Mesenchymal stem cell (in vitro differentiated cells and primary cell): ENCODE data around the gene DLL1.

Experiments used
- DNase-seq: peaks from one replicate; pipeline ENCODE4 v3.0.0-alpha.2; 2013
- H2AFZ ChIP-seq: one replicate; pipeline ENCODE4 v1.6.1; 2013; ENCODE audit warnings: low read depth, mild to moderate bottlenecking, control low read depth, inconsistent platforms, low read length, moderate library complexity
- H2AK5ac ChIP-seq: 2 replicates; pipeline ENCODE4 v1.6.1; 2013; ENCODE audit warnings: low read length, moderate library complexity, mild to moderate bottlenecking, inconsistent platforms; ENCODE audit not compliant: severe bottlenecking
- H2BK120ac ChIP-seq: one replicate; pipeline ENCODE4 v1.6.1; 2013; ENCODE audit warnings: low read depth, mild to moderate bottlenecking, inconsistent platforms, low read length, moderate library complexity
- H2BK12ac ChIP-seq, 2 experiments: one replicate each; pipeline ENCODE4 v1.6.1; 2013; ENCODE audit warnings: inconsistent platforms in 2 of 2, low read length in 2 of 2, mild to moderate bottlenecking in 2 of 2, moderate library complexity in 2 of 2, control low read depth in 1 of 2
- H2BK15ac ChIP-seq: one replicate; pipeline ENCODE4 v1.6.1; 2013; ENCODE audit warnings: mild to moderate bottlenecking, low read depth, inconsistent platforms; ENCODE audit not compliant: poor library complexity, severe bottlenecking
- H2BK5ac ChIP-seq: 2 replicates; pipeline ENCODE4 v1.6.1; 2013; ENCODE audit warnings: low read depth, mild to moderate bottlenecking, low read length, control low read depth, inconsistent platforms; ENCODE audit not compliant: poor library complexity, severe bottlenecking
- H3K14ac ChIP-seq, 2 experiments: one replicate each; pipeline ENCODE4 v1.6.1; 2013; ENCODE audit warnings: inconsistent platforms in 2 of 2, low read length in 2 of 2, control low read depth in 1 of 2, mild to moderate bottlenecking in 1 of 2, moderate library complexity in 1 of 2
- H3K18ac ChIP-seq, 2 experiments: one replicate each; pipeline ENCODE4 v1.6.1; 2013; ENCODE audit warnings: inconsistent platforms in 2 of 2, low read length in 2 of 2, control low read depth in 1 of 2, low read depth in 1 of 2, mild to moderate bottlenecking in 1 of 2
- H3K23ac ChIP-seq, 2 experiments: one replicate each; pipeline ENCODE4 v1.6.1; 2013; ENCODE audit warnings: inconsistent platforms in 2 of 2, low read length in 2 of 2, mild to moderate bottlenecking in 2 of 2, moderate library complexity in 2 of 2, control low read depth in 1 of 2
- H3K27ac ChIP-seq: 2 replicates; pipeline ENCODE4 v1.5.1; 2013; ENCODE audit warnings: mild to moderate bottlenecking, moderate library complexity, low read length, control low read depth, inconsistent platforms; ENCODE audit not compliant: poor library complexity, severe bottlenecking
- H3K27me3 ChIP-seq, 2 experiments: 2 replicates each; pipeline versions ENCODE4 v1.6.1 to v1.7.0; 2013; ENCODE audit warnings: low read length in 2 of 2, mild to moderate bottlenecking in 2 of 2, moderate library complexity in 2 of 2, control low read depth in 1 of 2, inconsistent platforms in 1 of 2; ENCODE audit not compliant: control insufficient read depth in 1 of 2, insufficient read depth in 1 of 2
- H3K36me3 ChIP-seq, 2 experiments: 2 replicates each; pipeline versions ENCODE4 v1.6.1 to v1.7.0; 2013; ENCODE audit warnings: low read length in 2 of 2, control low read depth in 1 of 2, inconsistent platforms in 1 of 2, low read depth in 1 of 2, mild to moderate bottlenecking in 1 of 2; ENCODE audit not compliant: insufficient read depth in 2 of 2, control insufficient read depth in 1 of 2
- H3K4ac ChIP-seq, 2 experiments: one replicate each; pipeline ENCODE4 v1.6.1; 2013; ENCODE audit warnings: inconsistent platforms in 2 of 2, low read length in 2 of 2, mild to moderate bottlenecking in 2 of 2, moderate library complexity in 2 of 2, control low read depth in 1 of 2, low read depth in 1 of 2
- H3K4me1 ChIP-seq: 2 replicates; pipeline ENCODE4 v1.6.1; 2013; ENCODE audit warnings: low read depth, low read length, control low read depth; ENCODE audit not compliant: control insufficient read depth, insufficient read depth
- H3K4me2 ChIP-seq: 2 replicates; pipeline ENCODE4 v1.6.1; 2013; ENCODE audit warnings: low read length, mild to moderate bottlenecking, inconsistent platforms; ENCODE audit not compliant: poor library complexity, severe bottlenecking
- H3K4me3 ChIP-seq, 2 experiments: 2 replicates each; pipeline versions ENCODE4 v1.5.1 to v1.7.0; 2013; ENCODE audit warnings: low read length in 2 of 2, mild to moderate bottlenecking in 2 of 2, control low read depth in 1 of 2, low read depth in 1 of 2; ENCODE audit not compliant: insufficient read depth in 1 of 2
- H3K79me1 ChIP-seq: replicated peaks from 2 replicates; pipeline ENCODE4 v1.6.1; 2013; ENCODE audit warnings: mild to moderate bottlenecking, control low read depth, low read length, inconsistent platforms; ENCODE audit not compliant: poor library complexity, severe bottlenecking
- H3K9ac ChIP-seq: 2 replicates; pipeline ENCODE4 v1.7.0; 2013; ENCODE audit warnings: mild to moderate bottlenecking, low read length, moderate library complexity
- H3K9me3 ChIP-seq: 2 replicates; pipeline ENCODE4 v1.7.0; 2013; ENCODE audit warnings: mild to moderate bottlenecking, low read length; ENCODE audit not compliant: control insufficient read depth
- H4K8ac ChIP-seq: one replicate; pipeline ENCODE4 v1.6.1; 2013; ENCODE audit warnings: inconsistent platforms, mild to moderate bottlenecking, low read length, moderate library complexity
- H4K91ac ChIP-seq: one replicate; pipeline ENCODE4 v1.6.1; 2013; ENCODE audit warnings: mild to moderate bottlenecking, low read length, inconsistent platforms
- WGBS: methylation state at CpG from one replicate; pipeline ENCODE4 v1.1.7; 2013; ENCODE audit warnings: mixed read lengths; 5-methylcytosine and 5-hydroxymethylcytosine counted together

The DLL1 gene

GRCh38 chr6:170271771-170272314 lies 19.0 kb downstream of the DLL1 start:
- Histone ChIP-seq H2BK12ac (no peak overlapping the region), H2BK15ac (no peak overlapping the region), H3K14ac (no peak overlapping the region), H3K27ac (no peak overlapping the region), H3K4me1 (peaks cover 7% of the 10 kb centered on the region), H4K91ac (no peak overlapping the region), H3K23ac (no peak overlapping the region), H3K4me3 (no peak overlapping the region), H2AFZ (no peak overlapping the region), H3K79me1 (no peaks in the 10 kb centered on the region), H2BK5ac (no peak overlapping the region), H3K36me3 (no peaks in the 10 kb centered on the region), H2AK5ac (no peak overlapping the region), H3K18ac (no peak overlapping the region), H2BK120ac (no peak overlapping the region), H3K4me2 (no peak overlapping the region), H3K4ac (no peak overlapping the region), H3K9ac (no peak overlapping the region), H3K9me3 (no peaks in the 10 kb centered on the region), H4K8ac (no peak overlapping the region), H3K27me3 (peaks cover 29 to 46% of the 10 kb centered on the region in 2 experiments)
- no peak for DNase-seq
- 93% methylated on average over 31 of the region's 32 CpGs for WGBS

- H3K14ac ChIP-seq: no peak overlapping the region
- H4K91ac ChIP-seq: no peak overlapping the region
- H3K79me1 ChIP-seq: no peaks in the 10 kb centered on the region
- H2BK15ac ChIP-seq: no peak overlapping the region
- H3K23ac ChIP-seq: no peak overlapping the region
- no peak overlapping the region for H2AFZ ChIP-seq
- 88% methylated on average over 19 of the region's 19 CpGs for WGBS
- DNase-seq: no peak
- no peaks in the 10 kb centered on the region for H3K9me3 ChIP-seq
- no peak overlapping the region for H3K4ac ChIP-seq
- H3K27ac ChIP-seq: no peak overlapping the region
- no peak overlapping the region for H4K8ac ChIP-seq
- H3K4me1 ChIP-seq: peaks cover 7% of the 10 kb centered on the region
- no peak overlapping the region for H3K4me3 ChIP-seq
- no peak overlapping the region for H3K18ac ChIP-seq
- no peak overlapping the region for H2BK120ac ChIP-seq
- H3K36me3 ChIP-seq: no peaks in the 10 kb centered on the region
- H2AK5ac ChIP-seq: no peak overlapping the region
- no peak overlapping the region for H2BK5ac ChIP-seq
- H3K4me2 ChIP-seq: no peak overlapping the region
- H3K27me3 ChIP-seq: peaks cover 22 to 46% of the 10 kb centered on the region in 2 experiments
- H2BK12ac ChIP-seq: no peak overlapping the region
- H3K9ac ChIP-seq: no peak overlapping the region
These were observed 19.8 kb downstream of the DLL1 start for GRCh38 chr6:170270984-170271593.

- Histone ChIP-seq H3K14ac (no peak overlapping the region), H3K79me1 (no peaks in the 10 kb centered on the region), H2BK120ac (no peak overlapping the region), H3K9me3 (no peaks in the 10 kb centered on the region), H3K4me2 (peak overlapping the region; percentile 3), H3K18ac (no peak overlapping the region), H4K91ac (no peak overlapping the region), H3K9ac (no peak overlapping the region), H2BK15ac (no peak overlapping the region), H2BK5ac (no peak overlapping the region), H3K4ac (no peak overlapping the region), H4K8ac (no peak overlapping the region), H2BK12ac (no peak overlapping the region), H3K36me3 (no peaks in the 10 kb centered on the region), H3K4me3 (no peak overlapping the region), H3K27me3 (peaks cover 17 to 47% of the 10 kb centered on the region in 2 experiments), H3K23ac (no peak overlapping the region), H3K4me1 (peaks cover 7% of the 10 kb centered on the region), H2AK5ac (no peak overlapping the region), H3K27ac (no peak overlapping the region), H2AFZ (no peak overlapping the region)
- WGBS: 86% methylated on average over 16 of the region's 17 CpGs
- DNase-seq: no peak
These were observed 20.9 kb downstream of the DLL1 start for GRCh38 chr6:170269846-170270541.

DNA sequence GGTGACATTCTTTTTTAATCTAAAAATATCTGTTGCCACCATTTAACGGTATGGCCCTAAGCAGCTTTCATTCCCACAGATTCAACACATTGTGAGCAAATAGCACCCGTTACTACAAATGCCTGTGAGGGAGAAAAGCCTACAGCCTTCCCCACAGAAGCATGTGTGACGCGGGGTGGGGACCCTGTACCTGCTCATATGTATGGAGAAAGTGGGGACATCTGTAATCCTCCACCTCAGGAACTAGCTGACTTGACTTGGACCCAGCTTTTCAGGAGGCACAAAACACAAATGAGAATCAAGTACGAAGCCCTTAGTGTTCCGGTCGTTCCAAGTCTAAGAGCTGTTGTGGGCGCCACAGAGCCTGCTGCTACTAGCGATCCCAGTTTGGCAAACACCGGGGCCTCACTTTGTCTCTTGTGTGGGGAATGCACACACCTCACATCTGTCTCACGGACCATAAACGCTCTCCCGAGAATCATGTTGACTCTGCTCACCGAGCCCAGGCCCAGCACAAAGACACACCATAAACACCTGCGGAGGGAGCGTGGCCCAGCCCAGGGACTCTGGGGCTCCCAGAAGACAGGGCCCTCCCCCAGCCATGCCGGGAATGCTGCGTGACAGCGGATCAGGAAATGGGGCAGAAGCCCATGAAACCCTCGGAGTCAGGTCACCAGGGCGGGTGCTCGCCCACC lies 21.6 kb downstream of the DLL1 start:
- H3K9me3 ChIP-seq: no peaks in the 10 kb centered on the region
- H4K8ac ChIP-seq: no peak overlapping the region
- no peaks in the 10 kb centered on the region for H3K79me1 ChIP-seq
- H2BK15ac ChIP-seq: no peak overlapping the region
- no peak overlapping the region for H3K4ac ChIP-seq
- H3K27me3 ChIP-seq: peaks cover 10 to 42% of the 10 kb centered on the region in 2 experiments
- no peak overlapping the region for H2AK5ac ChIP-seq
- no peak overlapping the region for H3K14ac ChIP-seq
- no peak overlapping the region for H2BK5ac ChIP-seq
- no peak overlapping the region for H2BK120ac ChIP-seq
- H2AFZ ChIP-seq: no peak overlapping the region
- no peaks in the 10 kb centered on the region for H3K36me3 ChIP-seq
- peaks cover 7% of the 10 kb centered on the region for H3K4me1 ChIP-seq
- no peak overlapping the region for H2BK12ac ChIP-seq
- no peak overlapping the region for H3K23ac ChIP-seq
- H3K27ac ChIP-seq: no peak overlapping the region
- H3K18ac ChIP-seq: no peak overlapping the region
- peak overlapping the region; percentile 3 for H3K4me2 ChIP-seq
- H3K4me3 ChIP-seq: no peak overlapping the region
- DNase-seq: no peak
- no peak overlapping the region for H4K91ac ChIP-seq
- WGBS: 75% methylated on average over 22 of the region's 22 CpGs
- H3K9ac ChIP-seq: no peak overlapping the region
